Vagina (tissue), 2 donors: ENCODE data around the gene TMTC1.

Source experiments
- CTCF ChIP-seq, 3 experiments: fragments of 450-650 bp in 2 of 3; fragments of 200-600 bp in 1 of 3; sonication (generic) in 1 of 3; IDR thresholded peaks; one replicate each; pipeline ENCODE4 v1.5.1; 2017 to 2019; ENCODE audit warnings: antibody characterized with exemption in 3 of 3, mild to moderate bottlenecking in 2 of 3, moderate library complexity in 2 of 3
- POLR2A ChIP-seq, 2 donors: fragments of 450-650 bp; IDR thresholded peaks; one replicate each; pipeline ENCODE4 v1.6.1; 2017; ENCODE audit warnings: antibody characterized with exemption in 2 of 2, mild to moderate bottlenecking in 2 of 2, moderate library complexity in 2 of 2
- POLR2AphosphoS5 ChIP-seq, 2 donors: sonication (generic); formaldehyde crosslinking; IDR thresholded peaks; one replicate each; pipeline ENCODE4 v1.9.0; 2017; ENCODE audit warnings: antibody characterized with exemption in 2 of 2, mild to moderate bottlenecking in 2 of 2, low read depth in 1 of 2; ENCODE audit not compliant: insufficient read depth in 1 of 2

- no peak for TF ChIP-seq POLR2A (IDR thresholded peaks at IDR 0.05)
- TF ChIP-seq CTCF (IDR thresholded peaks at IDR 0.05): no peak
- no peak for TF ChIP-seq POLR2AphosphoS5 (IDR thresholded peaks at IDR 0.05; ENCODE audit: insufficient read depth in 1 of 2, low read depth in 1 of 2)
Observed at GRCh38 chr12:29650371-29650770, 133.4 kb downstream of the TMTC1 start.
